ENCODE results near the gene GID8.

DNA sequence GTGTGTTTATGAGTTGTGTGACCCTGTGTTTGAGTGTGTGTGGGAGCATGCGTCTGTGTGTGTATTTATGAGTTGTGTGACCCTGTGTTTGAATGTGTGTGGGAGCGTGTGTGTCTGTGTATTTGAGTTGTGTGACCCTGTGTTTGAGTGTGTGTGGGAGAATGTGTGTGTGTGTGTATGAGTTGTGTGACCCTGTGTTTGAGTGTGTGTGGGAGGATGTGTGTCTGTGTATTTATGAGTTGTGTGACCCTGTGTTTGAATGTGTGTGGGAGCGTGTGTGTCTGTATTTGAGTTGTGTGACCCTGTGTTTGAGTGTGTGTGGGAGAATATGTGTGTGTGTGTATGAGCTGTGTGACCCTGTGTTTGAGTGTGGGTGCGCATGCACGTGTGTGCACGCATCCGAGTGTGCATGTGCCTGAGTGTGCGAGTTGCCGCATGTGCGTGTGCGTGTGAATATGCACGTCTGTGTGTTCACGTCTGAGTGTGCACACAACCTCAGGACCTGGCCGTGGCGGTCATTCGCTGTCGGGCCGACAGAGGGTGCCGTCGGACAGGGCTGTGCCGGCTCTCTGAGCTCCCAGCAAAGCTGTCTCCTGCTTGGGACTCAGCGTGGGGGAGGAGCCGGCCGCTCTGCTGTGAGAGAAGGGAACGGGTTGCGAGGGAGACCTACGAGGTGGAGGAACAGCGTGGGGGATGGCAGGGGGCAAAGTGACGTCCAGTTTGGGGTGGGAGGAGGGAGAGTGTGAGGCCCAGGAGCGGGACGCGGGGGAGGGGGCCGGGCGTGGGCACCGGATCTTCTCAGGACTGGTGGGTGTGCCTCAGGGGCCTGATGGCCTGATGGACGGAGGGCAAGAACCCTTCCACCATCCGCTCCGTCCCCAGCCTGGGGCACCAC lies 34.2 kb downstream of the GID8 start:
- TF ChIP-seq EZH2 (IDR thresholded peaks at IDR 0.05; ENCODE audit: low read length, unreplicated experiment) (no peak), EZH2phosphoT487 (IDR thresholded peaks at IDR 0.05; ENCODE audit: borderline replicate concordance, low read length) (no peak)
- TF ChIP-seq, protein P1, sequence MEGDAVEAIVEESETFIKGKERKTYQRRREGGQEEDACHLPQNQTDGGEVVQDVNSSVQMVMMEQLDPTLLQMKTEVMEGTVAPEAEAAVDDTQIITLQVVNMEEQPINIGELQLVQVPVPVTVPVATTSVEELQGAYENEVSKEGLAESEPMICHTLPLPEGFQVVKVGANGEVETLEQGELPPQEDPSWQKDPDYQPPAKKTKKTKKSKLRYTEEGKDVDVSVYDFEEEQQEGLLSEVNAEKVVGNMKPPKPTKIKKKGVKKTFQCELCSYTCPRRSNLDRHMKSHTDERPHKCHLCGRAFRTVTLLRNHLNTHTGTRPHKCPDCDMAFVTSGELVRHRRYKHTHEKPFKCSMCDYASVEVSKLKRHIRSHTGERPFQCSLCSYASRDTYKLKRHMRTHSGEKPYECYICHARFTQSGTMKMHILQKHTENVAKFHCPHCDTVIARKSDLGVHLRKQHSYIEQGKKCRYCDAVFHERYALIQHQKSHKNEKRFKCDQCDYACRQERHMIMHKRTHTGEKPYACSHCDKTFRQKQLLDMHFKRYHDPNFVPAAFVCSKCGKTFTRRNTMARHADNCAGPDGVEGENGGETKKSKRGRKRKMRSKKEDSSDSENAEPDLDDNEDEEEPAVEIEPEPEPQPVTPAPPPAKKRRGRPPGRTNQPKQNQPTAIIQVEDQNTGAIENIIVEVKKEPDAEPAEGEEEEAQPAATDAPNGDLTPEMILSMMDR (conservative IDR thresholded peaks at IDR 0.05; ENCODE audit: low read depth, low read length) = peak; percentile 88
